ENCODE results near the gene FRMD3. TPM values are rescaled to one million over a fixed set of nuclear protein-coding genes. Genes with fewer than 3 reads are reported as not detected.

The FRMD3 gene
- total RNA-seq, 1 experiment from 2014 or later = 0.55 TPM

DNA sequence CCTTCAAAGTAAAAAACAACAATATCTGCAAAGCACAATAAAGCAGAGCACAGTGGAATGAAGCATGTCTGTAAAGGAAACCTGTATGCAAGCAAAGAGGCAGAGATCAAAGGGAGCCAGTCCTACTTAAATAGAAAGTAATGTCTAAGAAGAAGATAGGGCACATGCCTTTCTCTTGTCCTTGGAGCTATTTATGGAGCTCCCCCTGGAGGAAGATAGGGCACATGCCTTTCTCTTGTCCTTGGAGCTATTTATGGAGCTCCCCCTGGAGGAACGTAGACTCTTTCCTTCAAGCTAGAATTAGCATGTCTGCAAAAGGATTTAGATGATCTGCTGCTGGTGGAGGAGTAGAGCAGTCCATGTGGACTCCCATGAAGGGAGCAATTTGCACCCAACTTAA is 307.2 kb downstream of the FRMD3 start:
- no peak for DNase-seq
- Histone ChIP-seq H3K9ac (ENCODE audit: extremely low read depth, insufficient read length, low read length) (no peak overlapping the region), H4K5ac (ENCODE audit: insufficient read length, low read depth, low read length) (no peak overlapping the region), H3K14ac (ENCODE audit: insufficient read depth, low read length) (no peak overlapping the region), H3K27ac (ENCODE audit: insufficient read length, low read depth, low read length) (no peak overlapping the region), H3K27me3 (ENCODE audit: insufficient read depth, low read length) (no peaks in the 10 kb centered on the region), H4K20me1 (ENCODE audit: control insufficient read depth, insufficient read depth, insufficient read length) (no peaks in the 10 kb centered on the region), H3K79me2 (ENCODE audit: insufficient read depth, low read length) (no peaks in the 10 kb centered on the region), H4K8ac (replicated peaks; ENCODE audit: insufficient read length, low read depth, low read length) (no peak overlapping the region), H2BK15ac (ENCODE audit: low read depth, low read length) (no peak overlapping the region), H3K4me2 (ENCODE audit: insufficient read depth, insufficient read length, low read length) (no peak overlapping the region), H2AFZ (ENCODE audit: low read length) (no peak overlapping the region), H3K56ac (ENCODE audit: insufficient read length, low read depth, low read length) (no peak overlapping the region), H3T11ph (ENCODE audit: low read length) (no peak overlapping the region), H2BK12ac (ENCODE audit: insufficient read length, low read depth, low read length) (no peak overlapping the region), H3K4me1 (ENCODE audit: insufficient read depth, low read length) (peaks cover under 1% of the 10 kb centered on the region; the same call in 1 of the 2 replicates), H2BK20ac (ENCODE audit: low read depth, low read length, poor library complexity, severe bottlenecking) (no peak overlapping the region), H3K23me2 (ENCODE audit: insufficient read length, low read depth, low read length, poor library complexity, severe bottlenecking) (no peaks in the 10 kb centered on the region), H2BK5ac (ENCODE audit: insufficient read length, low read length) (no peak overlapping the region), H3K18ac (ENCODE audit: insufficient read length, low read depth, low read length) (no peak overlapping the region), H2AK5ac (ENCODE audit: insufficient read length, low read length) (no peak overlapping the region), H3K9me3 (ENCODE audit: control insufficient read depth, low read depth, low read length) (no peaks in the 10 kb centered on the region), H3K23ac (ENCODE audit: insufficient read length, low read depth, low read length) (no peak overlapping the region), H3K4ac (ENCODE audit: low read depth, low read length) (no peak overlapping the region), H4K91ac (ENCODE audit: insufficient read length, low read depth, low read length) (no peak overlapping the region), H3K79me1 (ENCODE audit: insufficient read depth, low read depth, low read length, poor library complexity, severe bottlenecking) (no peaks in the 10 kb centered on the region), H2BK120ac (ENCODE audit: low read depth, low read length, poor library complexity, severe bottlenecking) (no peak overlapping the region)
- WGBS (ENCODE audit: extremely low coverage, insufficient read length, low lambda C conversion rate) = no CpG with 5 or more reads among the region's 1 CpG
- Mint-ChIP-seq H3K4me1 (peaks cover 20 to 30% of the 10 kb centered on the region in 2 experiments), H3K27ac (no peak overlapping the region), H3K4me3 (no peak overlapping the region), H3K27me3 (ENCODE audit: low read depth) (no peaks in the 10 kb centered on the region; the same call in 1 of the 2 replicates), H3K9me3 (peaks cover 17 to 22% of the 10 kb centered on the region in 2 experiments), H3K36me3 (ENCODE audit: insufficient read depth in 1 of 3, low read depth in 3 of 3) (peaks cover 0 to 18% (median 8%) of the 10 kb centered on the region in 3 experiments; a peak in 4 of 7 replicates)
- TF ChIP-seq, protein P1, sequence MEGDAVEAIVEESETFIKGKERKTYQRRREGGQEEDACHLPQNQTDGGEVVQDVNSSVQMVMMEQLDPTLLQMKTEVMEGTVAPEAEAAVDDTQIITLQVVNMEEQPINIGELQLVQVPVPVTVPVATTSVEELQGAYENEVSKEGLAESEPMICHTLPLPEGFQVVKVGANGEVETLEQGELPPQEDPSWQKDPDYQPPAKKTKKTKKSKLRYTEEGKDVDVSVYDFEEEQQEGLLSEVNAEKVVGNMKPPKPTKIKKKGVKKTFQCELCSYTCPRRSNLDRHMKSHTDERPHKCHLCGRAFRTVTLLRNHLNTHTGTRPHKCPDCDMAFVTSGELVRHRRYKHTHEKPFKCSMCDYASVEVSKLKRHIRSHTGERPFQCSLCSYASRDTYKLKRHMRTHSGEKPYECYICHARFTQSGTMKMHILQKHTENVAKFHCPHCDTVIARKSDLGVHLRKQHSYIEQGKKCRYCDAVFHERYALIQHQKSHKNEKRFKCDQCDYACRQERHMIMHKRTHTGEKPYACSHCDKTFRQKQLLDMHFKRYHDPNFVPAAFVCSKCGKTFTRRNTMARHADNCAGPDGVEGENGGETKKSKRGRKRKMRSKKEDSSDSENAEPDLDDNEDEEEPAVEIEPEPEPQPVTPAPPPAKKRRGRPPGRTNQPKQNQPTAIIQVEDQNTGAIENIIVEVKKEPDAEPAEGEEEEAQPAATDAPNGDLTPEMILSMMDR (conservative IDR thresholded peaks at IDR 0.05) = peak; percentile 74

Measured in H9 (cell line).